HCT116 (cell line): ENCODE measurements around the gene AGBL1. TPM values are rescaled to one million over a fixed set of nuclear protein-coding genes. Genes with fewer than 3 reads are reported as not detected.

Experiments used
- ATAC-seq: fragments of 200-7000 bp; cut with Tn5 transposase; 2 replicates; pipeline ENCODE4 v1.9.1; 2020; ENCODE audit warnings: mild to moderate bottlenecking, moderate library complexity
- BruUV-seq: library from RNA; stranded (reverse); fragments of 400-500 nt; replicated peaks from 2 replicates; lab custom pipeline; 2021; lab: Mats Ljungman, UMichigan
- CTCF ChIA-PET: fragments of 300-600 bp; sonication (Branson Sonifier 250); formaldehyde crosslinking; loops from one replicate; lab custom pipeline; 2021; ENCODE audit warnings: antibody characterized with exemption; lab: Charles Lee
- POLR2A ChIA-PET: fragments of 300-600, 350-600 bp; sonication (Branson Sonifier 250); formaldehyde crosslinking; loops from one replicate; lab custom pipeline; 2021; ENCODE audit warnings: antibody characterized with exemption; lab: Charles Lee
- RAD21 ChIA-PET, 2 experiments: fragments of 300-600 bp; sonication (Branson Sonifier 250); formaldehyde crosslinking; loops; one replicate each; lab custom pipeline; 2023; ENCODE audit warnings: low total read pairs in 2 of 2; ENCODE audit not compliant: uncharacterized antibody in 2 of 2, unreplicated experiment in 2 of 2, low non-redundant PET in 1 of 2; lab: Charles Lee
- DNase-seq: peaks from one replicate; pipeline ENCODE4 v3.0.0-alpha.2; 2010; ENCODE audit warnings: low read depth, low spot score
- H2AFZ ChIP-seq: fragments of 200-600 bp; shearing (Covaris generic), sonication (generic); 2 replicates; pipeline ENCODE4 v1.6.1; 2017; ENCODE audit warnings: low read depth, mixed run types, mixed read lengths, antibody characterized with exemption, low read length; ENCODE audit not compliant: poor library complexity, severe bottlenecking
- H3K27ac ChIP-seq: 2 replicates; pipeline ENCODE4 v1.5.1; 2012; ENCODE audit warnings: low read depth, low read length
- H3K27me3 ChIP-seq: fragments of 200-600 bp; sonication (generic); 2 replicates; pipeline ENCODE4 v1.6.1; 2016; ENCODE audit warnings: mixed run types, low read length, mixed read lengths; ENCODE audit not compliant: insufficient read depth
- H3K36me3 ChIP-seq, 2 experiments: fragments of 200-500 bp in 1 of 2; fragments of 200-600 bp in 1 of 2; sonication (Bioruptor generic) in 1 of 2; sonication (generic) in 1 of 2; 2 replicates each; pipeline versions ENCODE4 v1.5.1 to v1.6.1; 2014 to 2016; ENCODE audit warnings: low read length in 2 of 2, inconsistent platforms in 1 of 2, mixed read lengths in 1 of 2, mixed run types in 1 of 2; ENCODE audit not compliant: insufficient read depth in 2 of 2, control insufficient read depth in 1 of 2
- H3K4me1 ChIP-seq, 2 experiments: fragments of 200-600 bp in 1 of 2; sonication (generic) in 1 of 2; 2 replicates each; pipeline versions ENCODE4 v1.5.1 to v1.6.1; 2012 to 2017; ENCODE audit warnings: low read length in 2 of 2, inconsistent platforms in 1 of 2, mild to moderate bottlenecking in 1 of 2, mixed read lengths in 1 of 2, mixed run types in 1 of 2, moderate library complexity in 1 of 2; ENCODE audit not compliant: insufficient read depth in 2 of 2, control insufficient read depth in 1 of 2
- H3K4me2 ChIP-seq: fragments of 200-600 bp; sonication (generic); 2 replicates; pipeline ENCODE4 v1.6.1; 2017; ENCODE audit warnings: mixed run types, low read length, mixed read lengths
- H3K4me3 ChIP-seq, 2 experiments: fragments of 200-600 bp in 1 of 2; sonication (generic) in 1 of 2; replicated peaks in 1 of 2; 2 replicates each; pipeline ENCODE4 v1.5.1; 2011 to 2016; ENCODE audit warnings: low read length in 2 of 2, control low read depth in 1 of 2, low read depth in 1 of 2, mild to moderate bottlenecking in 1 of 2, mixed read lengths in 1 of 2, mixed run types in 1 of 2
- H3K79me2 ChIP-seq: fragments of 200-600 bp; sonication (generic); 2 replicates; pipeline ENCODE4 v1.6.1; 2017; ENCODE audit warnings: mild to moderate bottlenecking, mixed run types, low read length, moderate library complexity, mixed read lengths; ENCODE audit not compliant: insufficient read depth
- H3K9ac ChIP-seq: fragments of 200-600 bp; sonication (generic); 2 replicates; pipeline ENCODE4 v1.6.1; 2016; ENCODE audit warnings: low read length, mixed read lengths
- H3K9me2 ChIP-seq: fragments of 200-600 bp; sonication (generic), shearing (Covaris generic); 2 replicates; pipeline ENCODE4 v1.6.1; 2017; ENCODE audit warnings: mixed run types, mild to moderate bottlenecking, moderate library complexity; ENCODE audit not compliant: insufficient read depth
- H3K9me3 ChIP-seq, 2 experiments: fragments of 200-500 bp in 1 of 2; fragments of 200-600 bp in 1 of 2; sonication (Bioruptor generic) in 1 of 2; sonication (generic) in 1 of 2; 2 replicates each; pipeline ENCODE4 v1.6.1; 2014 to 2017; ENCODE audit warnings: low read length in 2 of 2, mixed read lengths in 2 of 2, inconsistent platforms in 1 of 2, low read depth in 1 of 2, mild to moderate bottlenecking in 1 of 2, mixed run types in 1 of 2, moderate library complexity in 1 of 2; ENCODE audit not compliant: control insufficient read depth in 1 of 2, insufficient read depth in 1 of 2
- H4K20me1 ChIP-seq: fragments of 200-600 bp; sonication (generic), shearing (Covaris generic); 2 replicates; pipeline ENCODE4 v1.6.1; 2017; ENCODE audit warnings: mixed run types, mild to moderate bottlenecking, moderate library complexity; ENCODE audit not compliant: insufficient read depth
- CBX3 ChIP-seq: IDR thresholded peaks from 2 replicates; pipeline ENCODE4 v1.6.1; 2012; ENCODE audit warnings: low read depth
- CEBPB ChIP-seq: IDR thresholded peaks from 2 replicates; pipeline ENCODE4 v1.6.1; 2012; ENCODE audit warnings: low read depth
- EGR1 ChIP-seq: IDR thresholded peaks from 2 replicates; pipeline ENCODE4 v1.6.1; 2012; ENCODE audit warnings: low read depth
- ELF1 ChIP-seq: IDR thresholded peaks from 2 replicates; pipeline ENCODE4 v1.6.1; 2012; ENCODE audit warnings: low read depth, borderline replicate concordance
- EZH2 ChIP-seq: fragments of 200-600 bp; sonication (generic); IDR thresholded peaks from 2 replicates; pipeline ENCODE4 v1.6.1; 2017; ENCODE audit warnings: antibody characterized with exemption, mixed run types
- FOSL1 ChIP-seq: IDR thresholded peaks from 2 replicates; pipeline ENCODE4 v1.6.1; 2012; ENCODE audit warnings: low read depth
- POLR2A ChIP-seq: IDR thresholded peaks from 2 replicates; pipeline ENCODE4 v1.7.0; 2011; ENCODE audit warnings: borderline replicate concordance; ENCODE audit not compliant: insufficient read depth, insufficient read length; ENCODE audit errors: extremely low read depth
- SIN3A ChIP-seq: IDR thresholded peaks from 2 replicates; pipeline ENCODE4 v1.6.1; 2012; ENCODE audit warnings: low read depth
- SP1 ChIP-seq: IDR thresholded peaks from 2 replicates; pipeline ENCODE4 v1.6.1; 2012; ENCODE audit warnings: low read depth
- SRF ChIP-seq: IDR thresholded peaks from 2 replicates; pipeline ENCODE4 v1.6.1; 2012; ENCODE audit warnings: low read depth
- ZFX ChIP-seq: fragments of 450-650 bp; IDR thresholded peaks from 2 replicates; pipeline ENCODE4 v1.6.1; 2017
- ZNF274 ChIP-seq: fragments of 200-500 bp; sonication (Bioruptor generic); IDR thresholded peaks from 2 replicates; pipeline ENCODE4 v1.6.1; 2014; ENCODE audit warnings: mild to moderate bottlenecking, low read depth, low read length, inconsistent platforms
- intact Hi-C: fragments of 100-400 bp; cut with micrococcal nuclease; formaldehyde crosslinking; loops from 2 replicates; pipeline ENCODE4 v1.10.0; 2022
- total RNA-seq: library from RNA; stranded (reverse); gene quantifications from one replicate; pipeline ENCODE4 v1.2.1, GENCODE V29; 2021; ENCODE audit not compliant: unreplicated experiment
- TF ChIP-seq, protein P1 (sequence below): IDR thresholded peaks from 2 replicates; pipeline ENCODE4 v1.6.1; 2012; ENCODE audit warnings: low read depth
- TF ChIP-seq, protein P2 (sequence below): IDR thresholded peaks from 2 replicates; pipeline ENCODE4 v1.6.1; 2012
- TF ChIP-seq, protein P3 (sequence below), 3 experiments: fragments of 200-600 bp in 1 of 3; sonication (generic) in 1 of 3; IDR thresholded peaks in 2 of 3; conservative IDR thresholded peaks in 1 of 3; 2 replicates each; pipeline ENCODE4 v1.5.1; 2012 to 2017; ENCODE audit warnings: low read depth in 2 of 3, low read length in 2 of 3, antibody characterized with exemption in 1 of 3, borderline replicate concordance in 1 of 3, control low read depth in 1 of 3, mild to moderate bottlenecking in 1 of 3, mixed read lengths in 1 of 3, mixed run types in 1 of 3, moderate library complexity in 1 of 3; ENCODE audit not compliant: insufficient read depth in 1 of 3
- TF ChIP-seq, protein P4 (sequence below): IDR thresholded peaks from 2 replicates; pipeline ENCODE4 v1.6.1; 2012

Gene AGBL1
- total RNA-seq, 1 experiment from 2014 or later = not detected

DNA sequence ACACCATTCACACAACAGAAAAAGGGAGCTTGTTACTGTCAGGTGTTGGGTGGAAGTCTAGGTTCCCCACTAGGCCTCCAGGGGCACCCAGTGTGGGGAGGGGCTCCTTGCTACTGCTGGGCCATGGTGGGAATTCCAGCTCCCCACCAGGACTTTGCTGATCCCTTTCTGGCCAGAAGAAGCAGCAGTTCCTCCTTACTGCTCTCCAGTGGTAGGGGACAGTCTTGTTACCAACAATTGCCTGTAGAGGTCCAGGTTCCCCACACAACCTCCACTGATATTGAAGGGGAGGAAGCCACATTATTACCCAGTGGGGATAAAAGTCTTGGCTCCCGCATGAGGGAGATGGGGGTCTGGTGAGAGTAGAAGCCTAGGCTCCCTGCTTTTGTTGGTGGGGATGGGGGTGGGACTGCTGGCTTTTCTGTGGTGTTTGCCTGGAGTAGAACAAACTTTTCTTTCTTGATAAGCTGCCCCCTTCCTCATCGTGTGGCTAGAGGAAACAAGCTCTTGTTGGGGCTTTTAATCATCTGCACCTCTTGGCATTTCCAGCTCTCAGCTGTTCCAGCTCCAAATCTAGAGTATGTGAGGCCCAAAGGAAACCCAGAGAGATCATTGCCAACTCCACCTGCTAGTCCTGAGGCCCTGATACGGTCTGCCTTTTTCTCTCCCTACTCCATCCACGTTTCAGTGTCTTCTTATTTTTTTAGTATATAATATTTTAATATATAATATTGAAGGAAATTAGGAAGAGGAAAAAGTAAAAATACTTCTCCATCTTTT, 824.2 kb downstream of the AGBL1 start:
- Histone ChIP-seq H4K20me1 (no peaks in the 10 kb centered on the region), H2AFZ (no peak overlapping the region), H3K4me1 (no peaks in the 10 kb centered on the region), H3K9ac (no peak overlapping the region), H3K9me3 (peaks cover 13 to 18% of the 10 kb centered on the region in 2 experiments; a peak in 3 of 4 replicates), H3K36me3 (no peaks in the 10 kb centered on the region), H3K9me2 (no peaks in the 10 kb centered on the region), H3K4me3 (no peak overlapping the region), H3K79me2 (no peaks in the 10 kb centered on the region), H3K4me2 (no peak overlapping the region), H3K27ac (no peak overlapping the region), H3K27me3 (no peaks in the 10 kb centered on the region)
- intact Hi-C loops = no loop called here
- DNase-seq = no peak
- ChIA-PET RAD21 (no interaction called here), CTCF (no interaction called here), POLR2A (no interaction called here)
- no peak for TF ChIP-seq EGR1
- TF ChIP-seq ZNF274 = no peak
- TF ChIP-seq, protein P1, sequence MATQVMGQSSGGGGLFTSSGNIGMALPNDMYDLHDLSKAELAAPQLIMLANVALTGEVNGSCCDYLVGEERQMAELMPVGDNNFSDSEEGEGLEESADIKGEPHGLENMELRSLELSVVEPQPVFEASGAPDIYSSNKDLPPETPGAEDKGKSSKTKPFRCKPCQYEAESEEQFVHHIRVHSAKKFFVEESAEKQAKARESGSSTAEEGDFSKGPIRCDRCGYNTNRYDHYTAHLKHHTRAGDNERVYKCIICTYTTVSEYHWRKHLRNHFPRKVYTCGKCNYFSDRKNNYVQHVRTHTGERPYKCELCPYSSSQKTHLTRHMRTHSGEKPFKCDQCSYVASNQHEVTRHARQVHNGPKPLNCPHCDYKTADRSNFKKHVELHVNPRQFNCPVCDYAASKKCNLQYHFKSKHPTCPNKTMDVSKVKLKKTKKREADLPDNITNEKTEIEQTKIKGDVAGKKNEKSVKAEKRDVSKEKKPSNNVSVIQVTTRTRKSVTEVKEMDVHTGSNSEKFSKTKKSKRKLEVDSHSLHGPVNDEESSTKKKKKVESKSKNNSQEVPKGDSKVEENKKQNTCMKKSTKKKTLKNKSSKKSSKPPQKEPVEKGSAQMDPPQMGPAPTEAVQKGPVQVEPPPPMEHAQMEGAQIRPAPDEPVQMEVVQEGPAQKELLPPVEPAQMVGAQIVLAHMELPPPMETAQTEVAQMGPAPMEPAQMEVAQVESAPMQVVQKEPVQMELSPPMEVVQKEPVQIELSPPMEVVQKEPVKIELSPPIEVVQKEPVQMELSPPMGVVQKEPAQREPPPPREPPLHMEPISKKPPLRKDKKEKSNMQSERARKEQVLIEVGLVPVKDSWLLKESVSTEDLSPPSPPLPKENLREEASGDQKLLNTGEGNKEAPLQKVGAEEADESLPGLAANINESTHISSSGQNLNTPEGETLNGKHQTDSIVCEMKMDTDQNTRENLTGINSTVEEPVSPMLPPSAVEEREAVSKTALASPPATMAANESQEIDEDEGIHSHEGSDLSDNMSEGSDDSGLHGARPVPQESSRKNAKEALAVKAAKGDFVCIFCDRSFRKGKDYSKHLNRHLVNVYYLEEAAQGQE = no peak
- TF ChIP-seq POLR2A = no peak
- TF ChIP-seq CBX3 = no peak
- no peak for TF ChIP-seq FOSL1
- TF ChIP-seq SIN3A = no peak
- no peak for TF ChIP-seq SP1
- no peak for TF ChIP-seq ELF1
- TF ChIP-seq, protein P2, sequence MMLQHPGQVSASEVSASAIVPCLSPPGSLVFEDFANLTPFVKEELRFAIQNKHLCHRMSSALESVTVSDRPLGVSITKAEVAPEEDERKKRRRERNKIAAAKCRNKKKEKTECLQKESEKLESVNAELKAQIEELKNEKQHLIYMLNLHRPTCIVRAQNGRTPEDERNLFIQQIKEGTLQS = no peak
- TF ChIP-seq, protein P3, sequence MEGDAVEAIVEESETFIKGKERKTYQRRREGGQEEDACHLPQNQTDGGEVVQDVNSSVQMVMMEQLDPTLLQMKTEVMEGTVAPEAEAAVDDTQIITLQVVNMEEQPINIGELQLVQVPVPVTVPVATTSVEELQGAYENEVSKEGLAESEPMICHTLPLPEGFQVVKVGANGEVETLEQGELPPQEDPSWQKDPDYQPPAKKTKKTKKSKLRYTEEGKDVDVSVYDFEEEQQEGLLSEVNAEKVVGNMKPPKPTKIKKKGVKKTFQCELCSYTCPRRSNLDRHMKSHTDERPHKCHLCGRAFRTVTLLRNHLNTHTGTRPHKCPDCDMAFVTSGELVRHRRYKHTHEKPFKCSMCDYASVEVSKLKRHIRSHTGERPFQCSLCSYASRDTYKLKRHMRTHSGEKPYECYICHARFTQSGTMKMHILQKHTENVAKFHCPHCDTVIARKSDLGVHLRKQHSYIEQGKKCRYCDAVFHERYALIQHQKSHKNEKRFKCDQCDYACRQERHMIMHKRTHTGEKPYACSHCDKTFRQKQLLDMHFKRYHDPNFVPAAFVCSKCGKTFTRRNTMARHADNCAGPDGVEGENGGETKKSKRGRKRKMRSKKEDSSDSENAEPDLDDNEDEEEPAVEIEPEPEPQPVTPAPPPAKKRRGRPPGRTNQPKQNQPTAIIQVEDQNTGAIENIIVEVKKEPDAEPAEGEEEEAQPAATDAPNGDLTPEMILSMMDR (IDR thresholded peaks at IDR 0.05 in 2 of 3, conservative IDR thresholded peaks at IDR 0.05 in 1 of 3; ENCODE audit: borderline replicate concordance in 1 of 3, insufficient read depth in 1 of 3, low read depth in 2 of 3, low read length in 2 of 3) = no peak
- TF ChIP-seq CEBPB = no peak
- no peak for TF ChIP-seq ZFX
- TF ChIP-seq SRF = no peak
- no peak for TF ChIP-seq EZH2
- TF ChIP-seq, protein P4, sequence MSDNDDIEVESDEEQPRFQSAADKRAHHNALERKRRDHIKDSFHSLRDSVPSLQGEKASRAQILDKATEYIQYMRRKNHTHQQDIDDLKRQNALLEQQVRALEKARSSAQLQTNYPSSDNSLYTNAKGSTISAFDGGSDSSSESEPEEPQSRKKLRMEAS = no peak
- no peak for ATAC-seq
- no TSS peak for BruUV-seq
